Panc1 (cell line): ENCODE data around the gene UROC1.

Source experiments
- POLR2AphosphoS5 ChIP-seq: IDR thresholded peaks from 2 replicates; pipeline ENCODE4 v1.6.1; 2012; ENCODE audit warnings: mild to moderate bottlenecking, low read depth, low read length, moderate library complexity
- SIN3A ChIP-seq: IDR thresholded peaks from 2 replicates; pipeline ENCODE4 v1.6.1; 2012; ENCODE audit warnings: low read depth, mild to moderate bottlenecking, low read length, moderate library complexity, borderline replicate concordance; ENCODE audit not compliant: insufficient read depth
- TF ChIP-seq, protein P1 (sequence below): fragments of 450-650 bp; IDR thresholded peaks from 2 replicates; pipeline ENCODE4 v1.5.1; 2017; ENCODE audit warnings: mild to moderate bottlenecking

GRCh38 chr3:126454025-126454424, 63.5 kb downstream of the UROC1 start:
- TF ChIP-seq, protein P1, sequence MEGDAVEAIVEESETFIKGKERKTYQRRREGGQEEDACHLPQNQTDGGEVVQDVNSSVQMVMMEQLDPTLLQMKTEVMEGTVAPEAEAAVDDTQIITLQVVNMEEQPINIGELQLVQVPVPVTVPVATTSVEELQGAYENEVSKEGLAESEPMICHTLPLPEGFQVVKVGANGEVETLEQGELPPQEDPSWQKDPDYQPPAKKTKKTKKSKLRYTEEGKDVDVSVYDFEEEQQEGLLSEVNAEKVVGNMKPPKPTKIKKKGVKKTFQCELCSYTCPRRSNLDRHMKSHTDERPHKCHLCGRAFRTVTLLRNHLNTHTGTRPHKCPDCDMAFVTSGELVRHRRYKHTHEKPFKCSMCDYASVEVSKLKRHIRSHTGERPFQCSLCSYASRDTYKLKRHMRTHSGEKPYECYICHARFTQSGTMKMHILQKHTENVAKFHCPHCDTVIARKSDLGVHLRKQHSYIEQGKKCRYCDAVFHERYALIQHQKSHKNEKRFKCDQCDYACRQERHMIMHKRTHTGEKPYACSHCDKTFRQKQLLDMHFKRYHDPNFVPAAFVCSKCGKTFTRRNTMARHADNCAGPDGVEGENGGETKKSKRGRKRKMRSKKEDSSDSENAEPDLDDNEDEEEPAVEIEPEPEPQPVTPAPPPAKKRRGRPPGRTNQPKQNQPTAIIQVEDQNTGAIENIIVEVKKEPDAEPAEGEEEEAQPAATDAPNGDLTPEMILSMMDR, result no peak
- no peak for TF ChIP-seq POLR2AphosphoS5
- TF ChIP-seq SIN3A, result no peak
